Measurements from ENCODE around the gene TREML4. TPM values are rescaled to one million over a fixed set of nuclear protein-coding genes. Genes with fewer than 3 reads are reported as not detected.

Gene TREML4
- total and polyA plus RNA-seq, 10 of the 15 experiments (the other 5 are each of a cell fraction or from before 2014, with no cell fraction given) = not detected

GRCh38 chr6:41199552-41200246, 28.4 kb upstream of the TREML4 start (continued):
- TF ChIP-seq, protein P1, sequence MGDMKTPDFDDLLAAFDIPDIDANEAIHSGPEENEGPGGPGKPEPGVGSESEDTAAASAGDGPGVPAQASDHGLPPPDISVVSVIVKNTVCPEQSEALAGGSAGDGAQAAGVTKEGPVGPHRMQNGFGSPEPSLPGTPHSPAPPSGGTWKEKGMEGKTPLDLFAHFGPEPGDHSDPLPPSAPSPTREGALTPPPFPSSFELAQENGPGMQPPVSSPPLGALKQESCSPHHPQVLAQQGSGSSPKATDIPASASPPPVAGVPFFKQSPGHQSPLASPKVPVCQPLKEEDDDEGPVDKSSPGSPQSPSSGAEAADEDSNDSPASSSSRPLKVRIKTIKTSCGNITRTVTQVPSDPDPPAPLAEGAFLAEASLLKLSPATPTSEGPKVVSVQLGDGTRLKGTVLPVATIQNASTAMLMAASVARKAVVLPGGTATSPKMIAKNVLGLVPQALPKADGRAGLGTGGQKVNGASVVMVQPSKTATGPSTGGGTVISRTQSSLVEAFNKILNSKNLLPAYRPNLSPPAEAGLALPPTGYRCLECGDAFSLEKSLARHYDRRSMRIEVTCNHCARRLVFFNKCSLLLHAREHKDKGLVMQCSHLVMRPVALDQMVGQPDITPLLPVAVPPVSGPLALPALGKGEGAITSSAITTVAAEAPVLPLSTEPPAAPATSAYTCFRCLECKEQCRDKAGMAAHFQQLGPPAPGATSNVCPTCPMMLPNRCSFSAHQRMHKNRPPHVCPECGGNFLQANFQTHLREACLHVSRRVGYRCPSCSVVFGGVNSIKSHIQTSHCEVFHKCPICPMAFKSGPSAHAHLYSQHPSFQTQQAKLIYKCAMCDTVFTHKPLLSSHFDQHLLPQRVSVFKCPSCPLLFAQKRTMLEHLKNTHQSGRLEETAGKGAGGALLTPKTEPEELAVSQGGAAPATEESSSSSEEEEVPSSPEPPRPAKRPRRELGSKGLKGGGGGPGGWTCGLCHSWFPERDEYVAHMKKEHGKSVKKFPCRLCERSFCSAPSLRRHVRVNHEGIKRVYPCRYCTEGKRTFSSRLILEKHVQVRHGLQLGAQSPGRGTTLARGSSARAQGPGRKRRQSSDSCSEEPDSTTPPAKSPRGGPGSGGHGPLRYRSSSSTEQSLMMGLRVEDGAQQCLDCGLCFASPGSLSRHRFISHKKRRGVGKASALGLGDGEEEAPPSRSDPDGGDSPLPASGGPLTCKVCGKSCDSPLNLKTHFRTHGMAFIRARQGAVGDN (IDR thresholded peaks at IDR 0.05) = peak; percentile 43; the same call in 1 of the 2 replicates
- TF ChIP-seq HDAC2 (IDR thresholded peaks at IDR 0.05) (no peak), IRF5 (IDR thresholded peaks at IDR 0.05; ENCODE audit: borderline replicate concordance) (no peak), ATF2 (IDR thresholded peaks at IDR 0.05; ENCODE audit: low read length) (peak; percentile 34; the same call in 1 of the 2 replicates), KDM1A (IDR thresholded peaks at IDR 0.05; ENCODE audit: borderline replicate concordance) (no peak), EED (IDR thresholded peaks at IDR 0.05; ENCODE audit: low read depth) (no peak; the same call in 1 of the 2 replicates), ZBTB11 (CRISPR knock-in tag; IDR thresholded peaks at IDR 0.05) (no peak), NFYA (IDR thresholded peaks at IDR 0.05; ENCODE audit: borderline replicate concordance, low read depth, low read length) (no peak), RUNX3 (IDR thresholded peaks at IDR 0.05; ENCODE audit: low read length) (peak; percentile 31; the same call in 1 of the 2 replicates)
- TF ChIP-seq, protein P2, sequence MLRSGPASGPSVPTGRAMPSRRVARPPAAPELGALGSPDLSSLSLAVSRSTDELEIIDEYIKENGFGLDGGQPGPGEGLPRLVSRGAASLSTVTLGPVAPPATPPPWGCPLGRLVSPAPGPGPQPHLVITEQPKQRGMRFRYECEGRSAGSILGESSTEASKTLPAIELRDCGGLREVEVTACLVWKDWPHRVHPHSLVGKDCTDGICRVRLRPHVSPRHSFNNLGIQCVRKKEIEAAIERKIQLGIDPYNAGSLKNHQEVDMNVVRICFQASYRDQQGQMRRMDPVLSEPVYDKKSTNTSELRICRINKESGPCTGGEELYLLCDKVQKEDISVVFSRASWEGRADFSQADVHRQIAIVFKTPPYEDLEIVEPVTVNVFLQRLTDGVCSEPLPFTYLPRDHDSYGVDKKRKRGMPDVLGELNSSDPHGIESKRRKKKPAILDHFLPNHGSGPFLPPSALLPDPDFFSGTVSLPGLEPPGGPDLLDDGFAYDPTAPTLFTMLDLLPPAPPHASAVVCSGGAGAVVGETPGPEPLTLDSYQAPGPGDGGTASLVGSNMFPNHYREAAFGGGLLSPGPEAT (IDR thresholded peaks at IDR 0.05; ENCODE audit: low read depth) = peak; percentile 60
- TF ChIP-seq, protein P3, sequence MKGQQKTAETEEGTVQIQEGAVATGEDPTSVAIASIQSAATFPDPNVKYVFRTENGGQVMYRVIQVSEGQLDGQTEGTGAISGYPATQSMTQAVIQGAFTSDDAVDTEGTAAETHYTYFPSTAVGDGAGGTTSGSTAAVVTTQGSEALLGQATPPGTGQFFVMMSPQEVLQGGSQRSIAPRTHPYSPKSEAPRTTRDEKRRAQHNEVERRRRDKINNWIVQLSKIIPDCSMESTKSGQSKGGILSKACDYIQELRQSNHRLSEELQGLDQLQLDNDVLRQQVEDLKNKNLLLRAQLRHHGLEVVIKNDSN (IDR thresholded peaks at IDR 0.05; ENCODE audit: borderline replicate concordance, extremely low read length, insufficient read depth, low read depth, low read length) = no peak
